SU-DHL-6 (cell line): Measurements from ENCODE around the gene C10orf62.

Experiments used
- EZH2phosphoT487 ChIP-seq: fragments of 200-600 bp; sonication (generic), shearing (Covaris generic); conservative IDR thresholded peaks from 2 replicates; pipeline ENCODE4 v1.6.1; 2018; ENCODE audit warnings: mild to moderate bottlenecking, antibody characterized with exemption, low read length, moderate library complexity, mixed read lengths
- TF ChIP-seq, protein P1 (sequence below): fragments of 200-600 bp; sonication (generic); IDR thresholded peaks from one replicate; pipeline ENCODE4 v1.5.1; 2017; ENCODE audit warnings: antibody characterized with exemption, mild to moderate bottlenecking, low read length, moderate library complexity; ENCODE audit not compliant: insufficient read depth, poor library complexity, severe bottlenecking

DNA sequence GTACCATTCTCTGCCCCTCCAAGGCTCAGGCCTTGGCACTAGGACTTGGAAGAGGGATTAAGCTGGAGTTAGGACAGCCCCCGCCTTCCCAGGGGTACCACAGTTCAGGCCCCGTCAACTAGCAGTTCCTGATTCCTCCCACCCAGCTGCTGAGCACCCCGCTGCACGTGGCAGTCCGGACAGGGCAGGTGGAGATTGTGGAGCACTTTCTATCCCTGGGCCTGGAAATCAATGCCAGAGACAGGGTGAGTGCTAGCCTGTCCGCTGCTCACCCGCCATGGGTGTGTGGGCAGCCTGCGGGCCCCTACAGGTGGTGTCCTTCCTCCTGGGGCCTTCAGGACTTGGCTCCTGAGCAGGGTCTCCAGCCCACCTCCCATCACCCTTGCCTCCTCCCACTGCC lies 7.4 kb upstream of the C10orf62 start:
- TF ChIP-seq, protein P1, sequence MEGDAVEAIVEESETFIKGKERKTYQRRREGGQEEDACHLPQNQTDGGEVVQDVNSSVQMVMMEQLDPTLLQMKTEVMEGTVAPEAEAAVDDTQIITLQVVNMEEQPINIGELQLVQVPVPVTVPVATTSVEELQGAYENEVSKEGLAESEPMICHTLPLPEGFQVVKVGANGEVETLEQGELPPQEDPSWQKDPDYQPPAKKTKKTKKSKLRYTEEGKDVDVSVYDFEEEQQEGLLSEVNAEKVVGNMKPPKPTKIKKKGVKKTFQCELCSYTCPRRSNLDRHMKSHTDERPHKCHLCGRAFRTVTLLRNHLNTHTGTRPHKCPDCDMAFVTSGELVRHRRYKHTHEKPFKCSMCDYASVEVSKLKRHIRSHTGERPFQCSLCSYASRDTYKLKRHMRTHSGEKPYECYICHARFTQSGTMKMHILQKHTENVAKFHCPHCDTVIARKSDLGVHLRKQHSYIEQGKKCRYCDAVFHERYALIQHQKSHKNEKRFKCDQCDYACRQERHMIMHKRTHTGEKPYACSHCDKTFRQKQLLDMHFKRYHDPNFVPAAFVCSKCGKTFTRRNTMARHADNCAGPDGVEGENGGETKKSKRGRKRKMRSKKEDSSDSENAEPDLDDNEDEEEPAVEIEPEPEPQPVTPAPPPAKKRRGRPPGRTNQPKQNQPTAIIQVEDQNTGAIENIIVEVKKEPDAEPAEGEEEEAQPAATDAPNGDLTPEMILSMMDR, result no peak
- no peak for TF ChIP-seq EZH2phosphoT487
